IPS-15b (cell line): Measurements from ENCODE around the gene DCTN2.
"Not testable (repeated sequence)": the region's sequence is repeated elsewhere in the genome, so short reads cannot be mapped to it uniquely, and the experiment has no call there.

Experiments
- H3K27me3 ChIP-seq: one replicate; pipeline ENCODE4 v1.6.1; 2013; ENCODE audit warnings: low read length; ENCODE audit not compliant: control insufficient read depth, insufficient read depth
- H3K36me3 ChIP-seq: one replicate; pipeline ENCODE4 v1.6.1; 2013; ENCODE audit warnings: low read length; ENCODE audit not compliant: control insufficient read depth, insufficient read depth
- H3K4me1 ChIP-seq: one replicate; pipeline ENCODE4 v1.6.1; 2013; ENCODE audit warnings: mild to moderate bottlenecking, low read length; ENCODE audit not compliant: control insufficient read depth, insufficient read depth
- H3K4me3 ChIP-seq: one replicate; pipeline ENCODE4 v1.5.1; 2013; ENCODE audit warnings: low read depth, low read length
- H3K9ac ChIP-seq: one replicate; pipeline ENCODE4 v1.6.1; 2013; ENCODE audit warnings: low read depth, mild to moderate bottlenecking, low read length
- H3K9me3 ChIP-seq: one replicate; pipeline ENCODE4 v1.6.1; 2013; ENCODE audit warnings: mild to moderate bottlenecking, low read length; ENCODE audit not compliant: control insufficient read depth, insufficient read depth

Gene DCTN2

DNA sequence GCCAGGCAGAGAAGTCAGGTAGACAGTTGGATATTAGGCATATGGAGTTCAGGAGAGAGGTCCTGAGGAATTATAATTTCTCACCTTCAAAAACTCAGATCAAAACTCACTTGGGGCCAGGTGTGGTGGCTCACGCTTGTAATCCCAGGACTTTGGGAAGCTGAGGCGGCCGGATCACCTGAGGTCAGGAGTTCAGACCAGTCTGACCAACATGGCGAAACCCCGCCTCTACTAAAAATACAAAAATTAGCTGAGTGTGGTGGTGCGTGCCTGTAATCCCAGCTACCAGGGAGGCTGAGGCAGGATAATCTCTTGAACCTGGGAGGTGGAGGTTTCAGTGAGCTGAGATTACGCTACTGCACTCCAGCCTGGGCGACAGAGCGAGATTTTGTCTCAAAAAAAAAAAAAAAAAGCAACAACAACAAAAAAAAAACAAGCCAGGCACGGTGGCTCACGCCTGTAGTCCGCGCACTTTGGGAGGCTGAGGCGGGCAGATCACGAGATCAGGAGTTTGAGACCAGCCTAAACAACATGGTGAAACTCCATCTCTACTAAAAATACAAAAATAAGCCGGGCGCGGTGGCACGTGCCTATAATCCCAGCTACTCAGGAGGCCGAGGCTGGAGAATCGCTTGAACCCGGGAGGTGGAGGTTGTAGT is 44.6 kb downstream of the DCTN2 start:
- H3K4me3 ChIP-seq, H3K9ac ChIP-seq, H3K9me3 ChIP-seq, H3K27me3 ChIP-seq, H3K4me1 ChIP-seq: not testable (repeated sequence)
- H3K36me3 ChIP-seq: peaks cover 63% of the 10 kb centered on the region

DNA sequence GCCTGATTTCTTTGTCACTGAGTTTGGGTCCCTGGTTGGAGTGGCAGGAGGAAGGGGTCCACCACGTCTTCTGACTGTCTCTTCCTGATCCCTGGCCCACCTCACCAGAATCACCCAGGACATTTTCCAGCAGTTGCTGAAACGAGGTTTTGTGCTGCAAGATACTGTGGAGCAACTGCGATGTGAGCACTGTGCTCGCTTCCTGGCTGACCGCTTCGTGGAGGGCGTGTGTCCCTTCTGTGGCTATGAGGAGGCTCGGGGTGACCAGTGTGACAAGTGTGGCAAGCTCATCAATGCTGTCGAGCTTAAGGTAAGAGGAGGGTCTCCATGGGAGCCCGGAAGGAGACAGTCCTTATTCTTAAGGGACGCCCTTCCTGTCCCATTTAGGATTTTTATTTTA is 46.8 kb downstream of the DCTN2 start:
- Histone ChIP-seq H3K27me3 (no peaks in the 10 kb centered on the region), H3K36me3 (peaks cover 60% of the 10 kb centered on the region), H3K9ac (no peak overlapping the region), H3K9me3 (no peaks in the 10 kb centered on the region), H3K4me3 (no peak overlapping the region), H3K4me1 (no peaks in the 10 kb centered on the region)

DNA sequence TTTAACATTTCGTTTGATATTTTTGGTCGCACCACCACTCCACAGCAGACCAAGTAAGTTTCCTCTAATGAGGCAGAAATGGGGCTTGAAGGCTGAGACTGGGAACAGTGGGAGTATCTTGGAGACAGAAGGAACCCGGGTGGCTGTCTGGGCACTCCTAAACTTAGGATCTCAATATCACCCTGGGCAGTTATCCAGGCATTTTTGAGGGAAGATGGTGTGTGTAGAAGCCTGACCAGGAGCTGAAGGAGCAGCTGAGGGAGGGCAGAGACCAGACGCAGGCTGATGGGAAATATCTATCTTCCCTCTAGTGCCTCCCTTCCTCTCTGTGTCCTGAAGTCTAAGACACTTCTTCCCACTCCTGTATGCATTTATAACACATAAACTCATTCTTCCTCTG is 48.4 kb downstream of the DCTN2 start:
- Histone ChIP-seq H3K9ac (no peak overlapping the region), H3K9me3 (no peaks in the 10 kb centered on the region), H3K4me3 (no peak overlapping the region), H3K36me3 (peaks cover 51% of the 10 kb centered on the region), H3K4me1 (no peaks in the 10 kb centered on the region), H3K27me3 (no peaks in the 10 kb centered on the region)

DNA sequence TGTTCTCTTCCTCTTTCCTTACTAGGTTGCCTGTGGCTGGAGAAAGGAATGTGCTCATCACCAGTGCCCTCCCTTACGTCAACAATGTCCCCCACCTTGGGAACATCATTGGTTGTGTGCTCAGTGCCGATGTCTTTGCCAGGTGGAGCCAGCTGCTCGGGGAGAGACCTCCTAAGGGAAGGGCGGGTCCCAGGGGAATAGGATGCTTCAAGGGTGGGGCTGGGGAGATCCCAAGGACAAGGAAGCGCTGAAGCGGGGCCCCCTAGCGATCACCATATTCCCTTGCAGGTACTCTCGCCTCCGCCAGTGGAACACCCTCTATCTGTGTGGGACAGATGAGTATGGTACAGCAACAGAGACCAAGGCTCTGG is 48.9 kb downstream of the DCTN2 start:
- Histone ChIP-seq H3K36me3 (peaks cover 51% of the 10 kb centered on the region), H3K9ac (no peak overlapping the region), H3K4me3 (no peak overlapping the region), H3K4me1 (no peaks in the 10 kb centered on the region), H3K27me3 (no peaks in the 10 kb centered on the region), H3K9me3 (no peaks in the 10 kb centered on the region)

DNA sequence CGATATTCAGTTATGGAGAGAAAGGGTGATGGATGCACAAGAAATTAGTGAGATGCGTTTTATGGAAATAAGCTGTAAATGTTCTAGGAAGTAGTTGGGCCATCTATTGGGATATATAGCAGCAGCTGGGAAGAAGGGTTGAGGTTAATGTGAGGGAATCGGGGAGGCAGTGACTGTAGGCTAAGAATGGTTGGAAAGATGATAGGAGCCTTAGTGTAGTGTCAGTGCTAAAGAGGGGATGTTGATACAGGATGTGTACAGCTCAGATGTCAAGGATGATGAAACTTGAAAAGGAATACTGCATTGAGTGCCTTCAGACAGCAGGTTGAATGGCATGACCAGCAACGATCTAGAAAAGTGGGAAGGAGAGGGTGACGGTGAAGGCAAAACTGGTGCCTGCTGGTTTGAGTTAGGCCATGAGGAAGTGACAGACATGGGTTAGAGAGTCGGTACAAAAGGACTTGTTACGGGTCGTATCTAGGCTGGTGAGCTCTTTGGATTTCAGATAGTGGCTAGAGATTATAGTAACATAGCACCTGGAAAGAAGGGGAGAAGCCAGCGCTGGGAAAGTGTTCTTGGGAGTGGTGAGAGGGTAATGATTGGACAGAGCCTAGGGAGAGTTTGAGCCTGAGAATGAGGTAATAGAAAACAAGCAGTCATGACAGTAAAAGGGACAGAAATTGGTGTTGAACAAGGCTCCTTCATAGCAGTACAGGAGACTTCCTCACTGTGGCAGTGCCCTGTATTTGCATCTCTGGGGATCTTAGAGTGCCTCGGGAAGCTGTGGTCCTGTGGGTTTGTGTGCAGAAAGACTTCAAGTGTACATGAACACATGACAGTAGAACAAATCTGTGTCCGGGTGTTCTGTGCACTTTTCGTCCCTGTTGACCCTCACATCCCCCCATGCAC is 49.5 kb downstream of the DCTN2 start:
- peaks cover 56% of the 10 kb centered on the region for H3K36me3 ChIP-seq
- H3K27me3 ChIP-seq: no peaks in the 10 kb centered on the region
- no peaks in the 10 kb centered on the region for H3K4me1 ChIP-seq
- no peak overlapping the region for H3K4me3 ChIP-seq
- no peaks in the 10 kb centered on the region for H3K9me3 ChIP-seq
- H3K9ac ChIP-seq: no peak overlapping the region

DNA sequence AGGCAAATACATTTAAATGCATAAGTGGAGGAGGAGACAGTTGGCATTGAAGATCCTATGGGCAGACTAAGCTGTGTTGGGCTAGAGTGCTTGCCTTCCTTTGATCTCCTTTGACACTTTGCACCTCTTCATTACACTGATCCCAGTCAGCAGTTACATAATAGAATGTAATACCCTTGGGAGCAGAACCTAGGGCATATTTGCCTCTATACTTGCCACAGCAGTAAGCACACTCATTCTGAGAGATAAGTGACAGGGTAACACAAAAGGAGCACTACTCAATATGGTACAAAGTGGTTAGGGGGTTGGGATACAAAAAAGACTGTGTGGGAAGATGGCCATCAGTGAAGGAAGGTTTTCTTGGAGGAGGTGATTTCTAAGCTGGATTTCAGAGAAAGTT is 50.2 kb downstream of the DCTN2 start:
- Histone ChIP-seq H3K9me3 (no peaks in the 10 kb centered on the region), H3K36me3 (peaks cover 58% of the 10 kb centered on the region), H3K9ac (no peak overlapping the region), H3K4me1 (no peaks in the 10 kb centered on the region), H3K27me3 (no peaks in the 10 kb centered on the region), H3K4me3 (no peak overlapping the region)

DNA sequence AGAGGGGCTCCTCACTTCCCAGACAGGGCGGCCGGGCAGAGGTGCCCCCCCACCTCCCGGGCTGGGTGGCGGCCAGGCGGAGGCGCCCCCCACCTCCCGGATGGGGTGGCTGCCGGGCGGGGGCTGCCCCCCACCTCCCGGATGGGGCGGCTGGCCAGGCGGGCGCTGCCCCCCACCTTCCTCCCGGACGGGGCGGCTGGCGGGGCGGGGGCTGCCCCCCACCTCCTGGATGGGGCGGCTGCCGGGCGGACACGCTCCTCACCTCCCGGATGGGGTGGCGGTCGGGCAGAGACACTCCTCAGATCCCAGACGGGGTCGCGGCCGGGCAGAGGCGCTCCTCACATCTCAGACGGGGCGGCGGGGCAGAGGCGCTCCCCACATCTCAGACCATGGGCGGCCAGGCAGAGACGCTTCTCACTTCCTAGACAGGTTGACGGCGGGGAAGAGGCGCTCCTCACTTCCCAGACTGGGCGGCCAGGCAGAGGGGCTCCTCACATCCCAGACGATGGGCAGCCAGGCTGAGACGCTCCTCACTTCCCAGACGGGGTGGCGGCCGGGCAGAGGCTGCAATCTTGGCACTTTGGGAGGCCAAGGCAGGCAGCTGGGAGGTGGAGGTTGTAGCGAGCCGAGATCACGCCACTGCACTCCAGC is 51.8 kb downstream of the DCTN2 start:
- H3K4me1 ChIP-seq, H3K4me3 ChIP-seq, H3K9ac ChIP-seq: not testable (repeated sequence)

DNA sequence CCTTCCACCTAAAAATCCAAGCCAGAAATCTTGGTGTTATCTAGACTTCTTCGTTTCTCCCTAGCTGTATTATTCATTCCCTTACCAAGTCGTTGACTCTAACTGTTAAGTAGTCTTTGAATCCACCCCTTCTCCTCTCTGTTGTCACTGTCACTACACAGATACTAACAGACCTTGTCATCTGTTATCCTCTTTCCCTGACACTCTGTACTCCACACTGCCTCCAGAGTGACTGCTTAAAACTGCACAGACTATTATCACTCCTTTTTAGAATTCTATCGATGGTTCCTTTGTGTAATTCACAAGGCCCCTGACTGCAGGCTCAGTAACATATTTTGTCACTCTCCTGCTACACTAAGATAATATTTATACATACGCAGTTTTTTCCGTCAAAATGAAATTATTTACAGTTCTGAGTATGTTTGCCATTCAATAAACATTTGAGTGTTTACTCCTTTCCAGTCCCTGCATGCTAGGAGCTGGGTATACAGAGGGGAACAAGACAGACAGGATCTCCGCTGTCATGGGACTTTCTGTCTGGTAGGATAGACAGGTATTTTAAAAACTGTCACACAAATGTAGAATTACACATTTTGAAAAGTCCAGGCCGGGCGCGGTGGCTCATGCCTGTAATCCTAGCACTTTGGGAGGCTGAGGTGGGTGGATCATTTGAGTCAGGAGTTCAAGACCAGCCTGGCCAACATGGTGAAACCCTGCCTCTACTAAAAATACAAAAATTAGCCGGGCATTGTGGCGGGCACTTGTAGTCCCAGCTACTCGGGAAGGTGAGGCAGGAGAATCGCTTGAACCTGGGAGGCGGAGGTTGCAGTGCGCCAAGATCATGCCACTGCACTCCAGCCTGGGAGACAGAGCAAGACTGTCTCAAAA is 55.4 kb downstream of the DCTN2 start:
- H3K9me3 ChIP-seq: no peaks in the 10 kb centered on the region
- peaks cover 41% of the 10 kb centered on the region for H3K36me3 ChIP-seq

More for the DNA sequence above, 51.8 kb downstream of the DCTN2 start:
- H3K36me3 ChIP-seq: peaks cover 55% of the 10 kb centered on the region
- not testable (repeated sequence) for H3K27me3 ChIP-seq, H3K9me3 ChIP-seq

DNA sequence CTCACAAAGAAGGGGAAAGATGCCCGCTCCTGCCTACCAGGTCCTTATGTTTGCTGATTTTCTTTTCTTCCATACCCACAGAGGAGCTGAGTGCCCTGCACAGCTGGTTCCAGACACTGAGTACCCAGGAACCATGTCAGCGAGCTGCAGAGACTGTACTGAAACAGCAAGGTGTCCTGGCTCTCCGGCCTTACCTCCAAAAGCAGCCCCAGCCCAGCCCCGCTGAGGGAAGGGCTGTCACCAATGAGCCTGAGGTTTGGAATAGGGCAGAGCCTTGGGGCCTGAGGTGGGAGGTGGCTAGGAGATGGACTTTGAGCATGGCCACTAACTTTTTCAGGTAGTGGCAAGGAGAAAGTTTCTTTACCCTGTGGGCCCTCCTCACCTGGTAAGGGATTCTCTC is 56.9 kb downstream of the DCTN2 start:
- H3K9ac ChIP-seq: no peak overlapping the region
- no peaks in the 10 kb centered on the region for H3K9me3 ChIP-seq
- no peaks in the 10 kb centered on the region for H3K4me1 ChIP-seq
- H3K4me3 ChIP-seq: no peak overlapping the region
- H3K27me3 ChIP-seq: no peaks in the 10 kb centered on the region
- H3K36me3 ChIP-seq: peaks cover 35% of the 10 kb centered on the region

More for the DNA sequence above, 55.4 kb downstream of the DCTN2 start:
- H3K4me1 ChIP-seq: no peaks in the 10 kb centered on the region
- H3K9ac ChIP-seq: no peak overlapping the region
- no peaks in the 10 kb centered on the region for H3K27me3 ChIP-seq
- no peak overlapping the region for H3K4me3 ChIP-seq

DNA sequence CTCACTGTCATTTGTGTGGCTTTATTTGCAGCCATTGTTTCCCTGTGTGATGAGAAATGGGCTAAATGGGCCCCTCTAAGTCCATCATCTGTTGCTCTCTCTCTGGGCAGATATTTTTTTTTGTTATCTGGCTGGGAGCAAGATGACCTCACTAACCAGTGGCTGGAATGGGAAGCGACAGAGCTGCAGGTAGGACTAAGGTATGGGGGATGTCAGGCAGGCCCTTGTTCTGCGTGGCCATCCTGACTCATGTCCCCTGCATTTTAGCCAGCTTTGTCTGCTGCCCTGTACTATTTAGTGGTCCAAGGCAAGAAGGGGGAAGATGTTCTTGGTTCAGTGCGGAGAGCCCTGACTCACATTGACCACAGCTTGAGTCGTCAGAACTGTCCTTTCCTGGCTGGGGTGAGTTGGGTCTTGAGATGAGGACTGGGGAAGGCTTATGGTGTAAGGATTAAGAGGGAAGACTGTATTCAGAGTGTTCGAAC is 57.8 kb downstream of the DCTN2 start:
- Histone ChIP-seq H3K4me3 (peak overlapping the region; percentile 96), H3K9me3 (no peaks in the 10 kb centered on the region), H3K9ac (peak overlapping the region; percentile 17), H3K4me1 (no peaks in the 10 kb centered on the region), H3K27me3 (no peaks in the 10 kb centered on the region), H3K36me3 (peaks cover 34% of the 10 kb centered on the region)
